Putamen (tissue), 1 donor: ENCODE results near the gene CYS1.

Source experiments
- DNase-seq: peaks from one replicate; pipeline ENCODE4 v3.0.0-alpha.2; 2016; ENCODE audit warnings: low spot score

Gene CYS1

DNA sequence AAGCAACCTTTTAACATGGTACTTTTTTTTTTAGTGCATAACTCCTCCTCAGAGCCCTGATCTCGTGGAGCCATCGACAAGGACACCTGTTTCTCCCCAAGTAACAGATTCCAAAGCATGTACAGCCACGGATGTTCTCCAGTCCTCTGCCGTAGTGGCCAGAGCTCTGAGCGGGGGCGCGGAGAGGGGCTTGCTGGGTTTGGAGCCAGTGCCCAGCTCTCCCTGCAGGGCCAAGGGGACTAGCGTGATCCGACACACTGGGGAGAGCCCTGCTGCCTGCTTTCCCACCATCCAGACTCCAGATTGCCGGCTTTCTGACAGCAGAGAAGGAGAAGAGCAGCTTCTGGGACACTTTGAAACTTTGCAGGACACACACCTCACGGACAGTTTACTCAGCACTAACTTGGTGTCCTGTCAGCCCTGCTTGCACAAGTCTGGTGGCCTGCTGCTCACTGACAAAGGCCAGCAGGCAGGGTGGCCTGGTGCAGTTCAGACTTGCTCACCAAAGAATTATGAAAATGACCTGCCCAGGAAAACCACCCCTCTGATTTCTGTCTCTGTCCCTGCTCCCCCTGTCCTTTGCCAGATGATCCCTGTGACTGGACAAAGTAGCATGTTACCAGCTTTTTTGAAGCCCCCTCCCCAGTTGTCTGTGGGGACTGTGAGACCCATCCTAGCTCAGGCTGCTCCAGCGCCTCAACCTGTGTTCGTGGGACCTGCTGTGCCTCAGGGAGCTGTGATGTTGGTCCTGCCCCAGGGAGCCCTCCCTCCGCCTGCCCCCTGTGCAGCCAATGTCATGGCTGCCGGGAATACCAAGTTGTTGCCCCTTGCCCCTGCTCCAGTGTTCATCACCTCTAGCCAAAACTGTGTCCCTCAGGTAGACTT is 32.4 kb downstream of the CYS1 start:
- no peak for DNase-seq

DNA sequence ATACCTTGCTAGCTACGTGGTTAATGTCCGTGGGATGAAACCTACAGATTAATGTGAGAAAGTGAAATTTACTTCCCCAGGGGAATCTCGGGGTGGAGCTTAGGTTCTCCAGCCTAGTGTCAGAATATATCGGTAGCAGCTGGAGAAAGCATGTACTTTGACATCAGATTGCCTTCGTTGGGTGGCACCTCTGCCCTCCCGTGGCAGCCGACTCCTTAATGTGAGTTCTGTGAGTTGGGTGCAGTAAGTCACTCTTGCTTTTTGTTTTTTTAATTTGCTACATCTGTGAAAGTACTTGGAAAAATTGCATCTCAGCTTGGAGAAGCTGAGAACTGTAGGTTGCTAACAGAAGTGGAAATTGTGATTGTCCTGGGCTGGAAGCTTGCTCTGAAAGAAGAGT is 33.3 kb downstream of the CYS1 start:
- DNase-seq = no peak

DNA sequence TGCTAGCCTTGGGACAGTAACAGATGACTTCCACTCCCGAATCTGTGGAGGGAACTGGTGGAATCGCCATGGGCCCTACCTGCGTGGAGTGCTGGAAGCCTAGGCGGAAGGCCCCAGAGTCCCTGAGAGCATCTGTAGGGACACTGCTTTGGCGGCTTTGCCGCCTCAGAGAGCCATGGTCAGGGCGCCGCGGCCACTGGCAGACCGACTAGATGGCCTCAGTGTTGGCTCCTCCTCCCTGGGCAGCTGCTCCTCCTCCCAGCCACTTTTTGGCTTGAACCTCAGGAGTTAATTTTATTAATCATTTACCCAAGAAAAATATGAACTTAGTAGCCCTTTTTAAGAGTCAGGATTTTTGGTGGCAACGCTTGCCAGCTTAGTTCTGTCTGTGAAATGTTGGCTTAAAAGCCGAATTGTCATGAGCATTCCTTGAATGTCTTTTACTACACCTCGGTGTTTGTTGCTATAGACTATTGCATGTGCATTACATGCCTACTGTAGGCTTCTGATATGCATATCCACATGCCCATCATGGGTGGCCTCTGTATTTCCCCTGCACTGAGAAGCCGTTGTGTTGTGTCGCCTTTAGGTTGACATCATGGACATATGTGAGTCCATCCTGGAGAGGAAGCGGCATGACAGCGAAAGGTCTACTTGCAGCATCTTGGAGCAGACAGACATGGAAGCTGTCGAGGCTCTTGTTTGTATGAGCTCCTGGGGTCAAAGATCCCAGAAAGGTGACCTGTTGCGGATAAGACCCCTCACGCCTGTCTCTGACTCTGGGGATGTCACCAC is 34.5 kb downstream of the CYS1 start:
- no peak for DNase-seq

DNA sequence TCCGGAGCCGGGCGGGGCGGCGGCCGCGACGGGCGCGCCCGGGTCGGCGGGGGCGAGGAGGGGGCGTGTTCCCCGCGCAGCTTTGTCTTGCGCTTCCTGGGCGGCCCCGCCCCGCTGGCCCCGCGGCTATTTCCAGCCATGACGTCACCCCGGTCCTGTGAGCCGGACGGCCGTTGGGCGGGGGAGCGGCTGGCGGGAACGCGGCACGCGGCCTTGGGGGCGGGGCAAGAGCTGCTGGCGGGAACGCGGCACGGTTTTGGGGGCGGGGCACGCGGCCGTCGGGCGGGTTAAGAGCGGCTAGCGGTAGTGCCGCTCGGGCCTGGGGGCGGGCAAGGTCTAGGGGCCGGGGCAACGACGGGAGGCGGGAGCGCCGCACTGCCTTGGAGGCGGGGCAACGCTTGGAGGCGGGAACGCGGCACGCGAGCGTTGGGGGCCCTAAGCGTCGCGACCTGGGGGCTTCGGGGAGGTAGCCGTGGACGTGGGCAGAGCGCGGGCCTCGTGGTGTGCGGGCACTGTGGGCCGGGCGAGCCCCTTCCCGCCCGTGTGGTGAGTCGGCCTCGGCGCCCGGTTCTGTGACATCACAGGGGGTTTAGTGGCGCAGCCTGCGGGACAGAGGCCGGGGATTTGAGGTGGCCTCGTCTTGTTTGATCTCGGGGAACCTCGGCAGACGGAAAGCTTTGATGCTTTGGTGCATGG is 36.2 kb downstream of the CYS1 start:
- DNase-seq = peak; percentile 72

DNA sequence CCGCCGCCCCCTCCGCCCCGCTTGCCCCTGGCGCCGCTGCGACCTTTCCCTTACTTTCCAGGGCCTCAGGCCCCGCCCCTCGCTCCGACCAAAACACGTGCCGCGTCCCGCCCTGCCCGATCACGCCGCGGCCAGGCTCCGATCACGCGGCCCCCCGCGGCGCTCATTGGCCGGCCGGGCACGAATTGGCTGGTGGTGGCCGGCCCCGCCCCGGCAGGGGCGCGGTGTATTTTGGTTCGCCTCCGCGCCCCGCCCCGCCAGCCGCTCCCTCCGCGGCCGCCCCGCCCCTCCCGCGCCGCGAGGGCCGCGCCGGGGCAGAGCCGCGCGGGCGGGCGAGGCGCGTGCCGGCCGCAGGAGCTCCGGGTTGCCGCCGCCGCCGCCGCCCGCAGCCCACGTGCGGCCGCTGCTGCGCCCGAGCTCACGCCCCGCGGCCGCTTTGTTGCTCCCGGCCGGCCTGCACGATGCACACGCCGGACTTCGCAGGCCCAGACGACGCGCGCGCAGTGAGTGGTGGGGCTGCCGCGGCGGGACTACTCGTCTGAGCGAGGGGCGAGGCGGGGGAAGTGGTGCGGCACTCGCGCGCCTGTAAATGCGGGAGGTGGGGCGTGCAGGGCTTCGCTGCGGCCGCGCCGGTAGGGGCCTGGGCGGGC is 36.8 kb downstream of the CYS1 start, which contains the start of gene KLF11:
Gene KLF11 (plus strand): TSS at position 295 of the 650 bp plus-strand sequence. CDS start 167 bp downstream, at position 462.
- peak; percentile 70 for DNase-seq

DNA sequence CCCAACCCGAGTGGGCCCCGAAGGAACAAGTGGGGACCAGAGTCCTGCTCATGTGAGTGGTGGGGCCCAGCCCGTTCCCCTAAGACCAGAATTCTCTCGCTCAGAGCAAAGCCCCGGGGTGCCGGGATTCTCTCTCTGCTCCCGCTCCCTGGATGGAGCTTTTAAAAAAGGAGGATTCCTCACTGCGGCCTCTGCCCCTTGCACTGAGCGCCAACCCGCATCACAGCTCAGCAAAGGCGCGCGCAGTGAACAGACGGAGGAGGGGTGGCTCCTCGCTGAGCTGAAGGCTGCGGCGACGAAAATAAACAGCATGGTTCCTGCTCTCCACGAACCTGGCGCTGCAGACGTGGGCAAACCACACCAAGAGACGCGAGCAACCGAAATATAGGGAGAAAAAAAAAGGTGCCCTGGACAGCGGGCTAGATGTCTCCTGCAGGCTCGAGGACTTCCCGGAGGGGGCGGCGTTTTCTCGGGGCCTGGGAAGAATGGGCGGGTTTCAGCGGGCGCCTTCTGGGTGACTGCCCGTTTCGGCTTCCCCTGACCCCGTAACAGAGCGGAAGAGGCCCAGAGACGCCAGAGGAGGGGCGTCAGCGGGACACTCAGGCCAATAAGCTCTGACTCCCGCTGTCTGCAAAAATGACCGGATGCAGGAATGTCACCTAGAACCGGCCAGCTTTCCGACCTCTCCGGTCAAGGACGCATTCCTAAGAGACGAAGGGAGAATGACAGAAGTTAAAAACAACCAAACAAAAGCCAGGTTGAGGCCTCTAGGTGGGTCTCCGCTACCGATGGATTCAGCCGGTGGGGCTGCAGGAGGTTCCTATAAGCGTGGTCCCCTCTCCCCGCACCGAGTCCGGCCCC is 37.7 kb downstream of the CYS1 start:
- DNase-seq = peak; percentile 39

DNA sequence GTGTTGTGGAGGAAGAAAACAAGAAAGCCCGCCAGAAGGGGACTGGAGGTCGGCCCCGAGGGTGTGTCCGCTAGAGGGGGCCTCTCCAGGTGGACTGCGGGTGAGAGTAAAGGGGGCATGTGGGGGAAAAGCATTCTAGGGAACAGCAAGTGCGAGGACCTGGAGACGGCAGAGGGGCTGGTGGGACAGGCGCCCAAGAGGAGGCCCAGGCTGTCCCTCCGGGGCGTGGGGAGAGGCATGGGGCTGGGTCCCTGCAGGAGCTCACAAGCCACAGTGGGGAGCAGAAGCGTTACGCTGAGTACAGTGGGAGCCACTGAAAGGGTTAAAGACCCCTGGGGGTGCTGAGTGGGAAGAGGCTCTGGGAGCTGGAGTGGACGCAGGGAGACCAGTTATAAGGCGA is 38.5 kb downstream of the CYS1 start:
- DNase-seq = no peak

DNA sequence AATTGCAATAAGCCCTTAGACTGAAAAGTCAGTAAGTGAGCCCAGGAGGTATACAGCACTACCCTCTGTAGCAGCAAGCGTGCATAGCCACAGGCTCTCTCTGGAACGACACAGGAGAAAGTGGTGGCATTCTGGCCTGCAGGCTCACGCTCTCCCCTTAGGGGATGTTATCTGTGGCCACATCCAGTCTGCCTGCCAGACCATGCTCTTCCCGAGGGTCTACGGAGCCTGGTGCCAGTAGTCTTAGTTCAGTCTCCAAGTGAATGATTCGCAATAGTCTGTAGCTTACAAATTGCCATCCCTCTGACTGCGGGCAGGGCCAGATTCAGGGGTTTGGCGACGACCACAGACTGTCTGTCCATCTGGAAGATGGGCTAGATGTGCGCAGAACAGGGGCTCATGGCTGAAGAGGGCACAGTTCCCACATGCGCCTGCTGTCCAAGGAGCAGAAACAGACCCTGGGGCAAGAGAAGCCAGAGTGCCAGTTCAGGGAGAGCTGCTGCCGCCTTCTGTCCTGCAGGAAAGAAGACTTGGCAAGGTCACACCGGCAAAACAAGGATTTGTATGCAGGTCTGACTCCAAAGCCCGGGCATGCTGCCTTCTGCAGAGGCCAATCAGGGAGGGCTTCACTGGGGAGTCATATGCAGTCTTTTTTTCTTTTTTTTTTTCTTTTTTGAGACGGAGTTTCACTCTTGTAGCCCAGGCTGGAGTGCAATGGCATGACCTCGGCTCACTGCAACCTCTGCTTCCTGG is 40.4 kb downstream of the CYS1 start:
- peak; percentile 75 for DNase-seq

DNA sequence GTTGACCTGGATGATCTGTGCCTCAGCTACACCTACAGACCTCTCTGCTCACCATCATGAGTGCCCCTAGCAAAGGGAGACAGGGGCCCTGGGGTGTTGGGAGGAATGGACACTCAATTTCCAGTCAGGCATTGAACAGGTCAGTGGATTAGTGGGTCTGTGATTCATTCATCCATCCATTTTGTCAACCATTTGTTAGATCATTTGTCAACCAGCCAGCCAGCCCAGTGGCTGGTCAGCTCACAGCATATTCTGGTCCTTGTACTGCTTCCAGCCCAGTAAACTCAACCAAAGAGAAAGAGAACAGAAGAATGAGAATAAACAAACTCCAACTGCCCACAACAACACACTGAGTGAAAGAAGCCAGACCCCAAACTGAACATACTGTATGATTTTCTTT is 41.5 kb downstream of the CYS1 start:
- no peak for DNase-seq

DNA sequence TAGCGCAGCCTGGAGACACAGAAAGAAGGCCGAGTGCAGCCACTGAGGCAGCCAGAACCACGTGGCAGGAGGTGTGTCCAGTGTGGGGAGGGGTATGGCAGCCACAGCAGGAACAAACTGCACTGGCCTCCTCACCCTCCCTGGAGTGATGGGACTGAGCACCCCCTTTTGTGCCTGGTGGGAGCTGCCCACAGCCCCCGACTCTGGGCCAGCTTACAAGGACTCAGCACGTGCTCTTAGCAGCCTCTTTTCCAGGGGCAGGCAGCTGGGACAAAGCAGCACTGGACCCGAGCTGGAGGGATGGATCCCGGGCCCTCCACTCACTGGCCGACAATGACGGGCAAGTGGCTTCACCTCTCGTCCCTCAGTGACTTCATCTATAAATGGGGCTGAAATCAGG is 42.1 kb downstream of the CYS1 start:
- DNase-seq = no peak

DNA sequence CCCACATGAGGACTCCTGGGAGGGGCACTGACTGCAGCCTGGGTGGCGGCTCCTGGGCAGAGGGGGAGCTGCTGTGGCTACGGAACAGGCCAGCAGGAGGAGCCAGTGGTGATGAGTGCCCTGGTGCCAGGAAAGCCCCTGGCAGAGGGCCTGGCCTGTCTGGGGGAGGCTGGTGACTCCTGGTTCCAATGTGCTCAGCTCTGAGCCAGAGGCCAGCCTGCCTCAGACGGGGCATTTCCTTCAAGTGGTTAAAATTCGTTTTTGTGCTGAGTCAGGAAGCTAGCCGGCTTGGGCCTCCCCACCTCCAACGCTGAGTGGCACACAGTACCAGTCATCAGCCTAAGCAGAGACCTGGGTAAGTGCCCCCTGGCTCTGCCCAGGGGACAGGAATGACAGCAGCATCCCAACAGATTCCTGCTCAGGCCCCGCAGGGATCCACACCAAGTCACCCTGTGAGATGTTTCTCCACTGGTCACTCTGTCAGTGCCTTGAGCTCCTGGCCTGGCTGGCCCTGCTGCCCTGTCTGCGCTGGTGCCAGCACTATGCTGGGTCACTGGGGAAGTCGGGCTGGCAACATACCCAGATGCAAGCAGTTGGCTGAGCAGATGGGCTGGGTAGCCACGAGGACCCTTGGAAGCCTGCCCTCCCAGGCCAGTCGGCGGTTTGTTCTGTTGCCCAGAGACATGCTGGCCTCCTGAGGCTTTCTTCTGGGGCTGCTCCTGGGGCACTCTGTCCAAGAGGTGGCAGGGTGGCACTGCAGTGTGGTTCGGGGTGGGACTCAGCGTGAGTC is 43.9 kb downstream of the CYS1 start:
- peak; percentile 89 for DNase-seq

DNA sequence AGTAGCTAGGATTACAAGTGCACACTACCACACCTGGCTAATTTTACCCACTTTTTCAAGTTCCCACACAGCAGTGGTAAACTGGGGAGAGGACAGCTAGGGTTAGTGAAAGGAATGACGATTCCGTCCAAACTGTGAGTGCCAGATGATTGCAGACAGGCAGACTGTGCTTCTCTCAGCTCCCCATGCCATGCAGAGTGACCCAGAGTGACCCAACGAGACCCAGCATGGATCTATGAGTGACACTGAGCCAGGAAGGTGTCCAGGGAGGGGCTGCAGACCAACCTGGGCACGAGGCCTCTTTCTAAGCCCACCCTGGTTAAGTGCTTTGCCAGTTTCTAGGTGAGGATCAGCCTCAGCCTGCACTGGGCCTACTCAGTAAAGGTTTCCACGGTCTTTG is 44.6 kb downstream of the CYS1 start:
- DNase-seq = no peak

DNA sequence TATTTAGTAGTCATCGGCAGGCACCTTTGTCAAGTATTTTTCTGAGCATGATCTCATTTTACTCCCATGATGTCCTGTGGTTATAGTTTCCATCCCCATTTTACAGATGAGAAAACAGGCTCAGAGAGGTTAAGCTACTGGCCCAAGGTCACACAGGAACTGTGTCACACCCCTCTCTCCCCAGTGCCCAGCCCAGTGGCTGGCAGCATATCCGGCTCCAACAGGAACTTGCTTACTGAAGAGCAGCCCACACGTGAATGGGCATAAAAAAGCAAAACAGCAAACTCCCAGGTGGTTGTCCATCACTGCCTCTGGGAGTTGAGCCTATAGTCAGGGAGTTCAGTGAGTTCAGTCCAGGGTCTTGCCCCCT is 45.2 kb downstream of the CYS1 start:
- DNase-seq = no peak

DNA sequence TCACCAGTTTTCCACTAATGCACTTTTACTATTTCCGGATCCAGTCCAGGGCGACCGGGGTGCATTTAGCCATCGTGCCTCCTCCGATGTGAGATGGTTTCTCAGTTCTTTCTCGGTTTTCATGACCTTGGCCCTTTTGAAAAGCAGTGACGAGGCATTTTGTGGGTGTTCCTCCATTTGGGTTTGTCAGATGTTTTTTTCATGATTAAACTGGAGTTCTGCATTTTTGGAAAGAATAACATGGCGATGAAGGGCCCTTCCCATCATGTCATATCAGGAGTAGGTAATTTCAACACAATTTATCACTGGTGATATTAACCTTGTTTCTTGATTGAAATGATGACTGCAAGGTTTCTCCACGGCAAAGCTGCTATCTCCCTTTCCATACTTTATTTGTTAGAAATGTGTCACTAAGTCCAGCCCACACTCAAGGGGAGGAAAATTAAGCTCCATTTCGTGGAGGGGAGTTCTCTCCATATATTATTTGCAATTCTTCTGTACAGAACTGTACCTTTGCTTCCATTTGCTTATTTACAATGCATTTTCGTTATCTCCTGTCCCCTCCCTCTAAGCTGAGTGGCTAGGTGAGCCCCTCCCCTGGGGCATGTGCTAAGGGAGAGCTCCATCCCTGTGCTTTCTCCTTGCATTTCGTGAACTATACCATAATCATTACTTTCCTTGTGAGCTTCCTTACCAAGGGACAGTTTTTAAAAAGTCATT is 45.7 kb downstream of the CYS1 start:
- no peak for DNase-seq

DNA sequence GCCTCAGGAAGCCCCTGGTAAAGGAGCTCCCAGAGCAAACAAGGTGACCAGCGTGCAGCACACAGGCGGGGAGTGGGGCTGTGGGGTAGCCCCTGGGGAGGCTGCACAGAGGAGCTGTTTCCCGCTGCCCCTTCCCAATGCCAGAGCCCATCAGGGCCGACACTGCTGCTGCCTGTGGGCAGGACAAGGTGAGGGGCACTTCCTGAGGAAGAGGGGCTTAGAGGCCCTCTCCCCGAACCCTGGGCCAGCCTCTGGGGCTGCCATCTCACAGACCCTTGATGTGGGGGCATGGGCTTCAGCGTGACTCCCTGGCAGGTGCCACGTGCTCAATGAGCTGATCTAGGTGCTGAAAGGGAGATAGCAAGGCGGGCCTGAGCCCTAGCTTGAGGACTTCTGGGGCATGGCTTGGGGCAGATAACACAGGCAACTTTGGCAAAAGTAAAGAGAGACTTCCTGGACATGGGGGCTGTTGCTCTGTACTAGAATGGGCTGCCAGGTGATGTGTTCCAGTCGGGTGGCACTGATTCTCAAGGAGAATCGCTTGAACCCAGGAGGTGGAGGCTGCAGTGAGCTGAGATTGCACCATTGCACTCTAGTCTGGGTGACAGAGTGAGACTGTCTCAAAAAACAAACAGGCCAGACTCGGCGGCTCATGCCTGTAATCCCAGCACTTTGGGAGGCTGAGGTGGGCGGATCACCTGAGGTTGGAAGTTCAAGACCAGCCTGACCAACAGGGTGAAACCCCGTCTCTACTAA is 46.8 kb downstream of the CYS1 start:
- DNase-seq = no peak

DNA sequence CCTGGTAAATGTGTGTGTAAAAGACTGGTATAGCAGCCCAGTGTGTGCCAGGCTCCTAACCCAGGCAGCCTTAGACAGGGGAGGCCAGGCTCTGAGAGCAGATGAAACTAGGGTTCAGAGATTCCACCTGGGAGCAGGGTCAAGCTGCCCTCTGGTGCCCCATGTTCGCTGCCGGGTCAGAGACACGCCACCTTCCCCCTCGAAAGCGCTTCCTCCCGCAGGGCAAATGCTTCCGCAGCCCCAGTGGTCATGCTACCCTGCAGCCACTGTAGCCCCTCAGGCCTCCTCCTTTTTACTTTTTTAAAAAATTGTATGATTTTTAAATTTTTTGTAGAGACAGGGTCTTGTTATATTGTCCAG is 47.5 kb downstream of the CYS1 start:
- no peak for DNase-seq

DNA sequence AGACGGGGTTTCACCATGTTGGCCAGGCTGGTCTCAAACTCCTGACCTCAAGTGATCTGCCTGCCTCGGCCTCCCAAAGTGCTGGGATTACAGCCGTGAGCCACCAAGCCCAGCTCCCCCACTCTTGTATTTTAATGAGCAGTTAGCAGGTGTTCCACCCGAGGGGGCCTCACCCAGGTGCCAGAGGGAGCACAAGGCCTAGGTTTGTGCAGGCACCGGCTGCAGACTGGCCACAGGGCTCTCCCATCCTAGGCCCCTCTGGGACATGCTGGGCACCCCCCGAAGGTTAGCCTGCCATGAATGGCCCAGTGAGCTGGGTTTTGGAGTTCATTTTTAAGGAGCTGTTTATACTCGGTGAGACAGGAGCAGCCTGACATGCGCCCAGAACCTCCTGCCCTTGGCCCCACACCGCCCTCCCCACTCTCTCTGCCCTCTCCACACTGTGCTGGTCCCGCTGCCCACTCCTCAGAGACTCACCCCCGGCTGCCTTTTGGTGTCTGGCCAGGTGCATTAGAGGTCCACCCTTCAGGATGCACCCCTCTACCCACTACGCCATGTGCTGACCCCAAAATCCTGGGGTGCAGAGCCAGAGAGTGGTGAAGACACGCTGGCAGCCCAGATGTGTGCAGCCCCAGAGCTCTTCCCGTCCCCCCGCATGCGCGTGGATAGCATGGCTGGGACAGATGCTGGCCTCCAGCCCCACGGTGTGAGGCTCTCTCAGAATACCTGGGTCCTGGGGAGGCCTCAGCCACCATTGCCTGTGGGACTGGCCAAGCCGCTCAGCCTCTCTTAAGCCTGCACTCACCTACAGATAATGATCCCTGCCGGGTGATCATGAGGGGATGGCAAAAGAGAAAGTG is 48.1 kb downstream of the CYS1 start:
- no peak for DNase-seq
